ENCODE results near the gene WDR64.
A peak's percentile ranks its signal among the peaks of the same experiment; 100 is the strongest.

Gene WDR64

DNA sequence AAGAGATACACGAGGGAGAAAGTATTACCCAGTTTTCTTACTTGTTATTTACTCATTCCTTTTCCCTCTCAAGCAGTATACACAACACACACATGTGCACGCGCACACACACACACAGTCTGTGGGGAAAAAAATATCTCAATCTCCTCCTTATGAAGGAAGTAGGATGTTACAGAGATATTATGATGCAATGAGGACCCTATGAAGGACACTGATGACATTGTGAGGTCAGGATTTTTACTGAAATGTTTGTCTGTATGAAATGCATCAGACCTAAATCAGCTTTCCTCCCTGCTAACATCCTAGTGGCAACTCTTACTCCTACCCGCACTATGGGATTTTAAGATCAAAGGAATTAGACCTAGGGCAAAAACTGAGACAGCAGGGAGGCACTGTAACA is at the start of gene WDR64:
Gene WDR64 (plus strand): TSS at position 270 of the 400 bp plus-strand sequence. CDS start 204 bp downstream, outside the sequence.
- no peak within 1 kb of the TSS for H3K27ac ChIP-seq
- TF ChIP-seq, protein P1, sequence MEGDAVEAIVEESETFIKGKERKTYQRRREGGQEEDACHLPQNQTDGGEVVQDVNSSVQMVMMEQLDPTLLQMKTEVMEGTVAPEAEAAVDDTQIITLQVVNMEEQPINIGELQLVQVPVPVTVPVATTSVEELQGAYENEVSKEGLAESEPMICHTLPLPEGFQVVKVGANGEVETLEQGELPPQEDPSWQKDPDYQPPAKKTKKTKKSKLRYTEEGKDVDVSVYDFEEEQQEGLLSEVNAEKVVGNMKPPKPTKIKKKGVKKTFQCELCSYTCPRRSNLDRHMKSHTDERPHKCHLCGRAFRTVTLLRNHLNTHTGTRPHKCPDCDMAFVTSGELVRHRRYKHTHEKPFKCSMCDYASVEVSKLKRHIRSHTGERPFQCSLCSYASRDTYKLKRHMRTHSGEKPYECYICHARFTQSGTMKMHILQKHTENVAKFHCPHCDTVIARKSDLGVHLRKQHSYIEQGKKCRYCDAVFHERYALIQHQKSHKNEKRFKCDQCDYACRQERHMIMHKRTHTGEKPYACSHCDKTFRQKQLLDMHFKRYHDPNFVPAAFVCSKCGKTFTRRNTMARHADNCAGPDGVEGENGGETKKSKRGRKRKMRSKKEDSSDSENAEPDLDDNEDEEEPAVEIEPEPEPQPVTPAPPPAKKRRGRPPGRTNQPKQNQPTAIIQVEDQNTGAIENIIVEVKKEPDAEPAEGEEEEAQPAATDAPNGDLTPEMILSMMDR (conservative IDR thresholded peaks at IDR 0.05) = no peak
- no peak for TF ChIP-seq ZFX (IDR thresholded peaks at IDR 0.05)

DNA sequence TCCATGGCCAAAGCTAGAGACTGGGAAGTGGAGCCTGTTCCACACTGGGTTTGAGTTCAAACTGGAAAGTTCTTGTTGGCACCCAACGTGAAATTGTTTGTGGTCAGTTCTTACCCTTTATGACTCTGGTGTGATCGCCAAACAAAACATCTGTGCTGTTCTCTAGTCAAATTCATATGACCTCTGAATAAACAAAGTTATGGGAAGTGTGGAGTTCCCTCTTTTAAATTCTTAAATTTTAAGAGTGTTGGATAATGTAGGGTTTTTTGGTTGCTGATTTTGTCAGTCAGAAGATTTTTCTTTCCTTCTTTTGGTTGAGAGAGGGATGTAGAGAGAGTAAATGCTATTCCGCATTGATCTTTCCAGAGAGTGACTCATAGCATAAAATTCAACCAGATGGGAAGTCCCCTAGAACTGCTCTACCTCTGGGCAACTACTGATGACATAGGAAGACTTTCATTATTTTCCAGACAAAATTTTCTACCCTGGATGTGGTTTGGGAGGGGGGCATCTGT is 48.3 kb upstream of the WDR64 start:
- TF ChIP-seq, protein P1 (conservative IDR thresholded peaks at IDR 0.05) = no peak
- no peak for TF ChIP-seq ZFX (IDR thresholded peaks at IDR 0.05)
- no peak overlapping the region for H3K27ac ChIP-seq

DNA sequence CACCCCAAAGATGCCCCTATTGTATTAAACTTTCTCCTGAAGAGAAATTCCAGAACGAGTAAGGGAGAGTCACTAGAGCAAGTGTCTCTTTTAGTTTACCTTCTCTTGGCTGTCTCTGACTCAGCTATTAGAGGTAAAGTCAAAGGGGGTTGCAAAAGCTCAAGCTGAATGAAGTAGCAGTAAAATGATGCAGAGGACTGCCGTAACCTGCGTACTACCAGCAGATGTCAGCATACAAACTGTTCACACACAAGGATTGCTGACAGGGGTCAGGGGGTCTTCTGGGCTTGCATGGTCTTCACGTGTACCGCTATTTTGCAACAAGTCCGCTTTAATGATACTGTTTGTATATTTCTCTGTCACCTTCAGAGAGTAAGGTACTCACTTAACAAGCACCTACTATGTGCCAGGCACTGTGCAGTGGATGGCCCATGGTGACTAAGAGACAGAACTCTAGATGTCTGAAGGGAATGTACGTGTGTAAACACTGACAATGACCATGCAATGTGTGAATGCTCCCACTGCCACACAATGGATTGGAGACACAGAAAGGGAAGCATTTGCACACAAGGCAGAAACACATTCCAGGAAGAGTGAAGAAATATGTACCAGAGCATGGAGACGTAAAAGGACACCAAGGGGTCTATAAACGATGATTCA is 46.8 kb upstream of the WDR64 start:
- no peak overlapping the region for H3K27ac ChIP-seq

DNA sequence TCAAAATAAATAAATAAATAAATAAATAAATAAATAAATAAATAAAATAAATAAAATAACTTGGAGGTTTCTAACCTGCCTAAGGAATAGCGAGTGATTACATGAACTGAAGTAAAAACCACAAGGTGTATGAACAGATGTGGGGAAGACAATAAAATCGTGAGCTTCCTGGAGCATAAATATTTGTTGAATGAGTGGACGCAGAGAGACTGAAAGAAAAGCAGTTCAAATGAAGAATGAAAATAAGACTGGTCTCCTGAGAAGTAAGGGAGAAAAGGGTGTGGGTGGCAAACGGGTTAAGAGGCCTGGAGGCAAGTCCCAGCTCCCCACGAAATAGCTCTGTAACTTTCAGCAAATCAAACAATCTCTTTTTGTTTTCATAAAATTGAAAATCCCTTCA is 45.5 kb upstream of the WDR64 start:
- no peak for TF ChIP-seq ZFX (IDR thresholded peaks at IDR 0.05)
- no peak overlapping the region for H3K27ac ChIP-seq

More for the DNA sequence above, 46.8 kb upstream of the WDR64 start:
- TF ChIP-seq ZFX (IDR thresholded peaks at IDR 0.05) = no peak
- TF ChIP-seq, protein P1 (conservative IDR thresholded peaks at IDR 0.05) = peak; percentile 59

DNA sequence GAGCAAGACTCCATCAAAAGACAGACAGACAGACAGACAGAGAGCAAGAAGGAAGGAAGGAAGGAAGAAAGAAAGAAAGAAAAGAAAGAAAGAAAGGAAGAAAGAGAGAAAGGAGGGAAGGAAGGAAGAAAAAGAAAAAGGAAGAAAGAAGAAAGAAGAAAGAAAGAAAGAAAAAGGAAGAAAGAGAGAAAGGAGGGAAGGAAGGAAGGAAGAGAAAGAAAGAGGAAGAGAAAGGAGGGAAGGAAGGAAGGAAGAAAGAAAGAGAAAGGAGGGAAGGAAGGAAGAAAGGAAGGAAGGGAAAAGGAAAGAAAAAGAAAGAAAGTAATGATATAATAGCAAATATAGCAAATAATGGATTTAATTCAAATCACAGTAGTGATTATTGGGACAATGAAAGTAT is 44.6 kb upstream of the WDR64 start:
- H3K27ac ChIP-seq = no peak overlapping the region
- TF ChIP-seq, protein P1 (conservative IDR thresholded peaks at IDR 0.05) = no peak
- TF ChIP-seq ZFX (IDR thresholded peaks at IDR 0.05) = no peak

DNA sequence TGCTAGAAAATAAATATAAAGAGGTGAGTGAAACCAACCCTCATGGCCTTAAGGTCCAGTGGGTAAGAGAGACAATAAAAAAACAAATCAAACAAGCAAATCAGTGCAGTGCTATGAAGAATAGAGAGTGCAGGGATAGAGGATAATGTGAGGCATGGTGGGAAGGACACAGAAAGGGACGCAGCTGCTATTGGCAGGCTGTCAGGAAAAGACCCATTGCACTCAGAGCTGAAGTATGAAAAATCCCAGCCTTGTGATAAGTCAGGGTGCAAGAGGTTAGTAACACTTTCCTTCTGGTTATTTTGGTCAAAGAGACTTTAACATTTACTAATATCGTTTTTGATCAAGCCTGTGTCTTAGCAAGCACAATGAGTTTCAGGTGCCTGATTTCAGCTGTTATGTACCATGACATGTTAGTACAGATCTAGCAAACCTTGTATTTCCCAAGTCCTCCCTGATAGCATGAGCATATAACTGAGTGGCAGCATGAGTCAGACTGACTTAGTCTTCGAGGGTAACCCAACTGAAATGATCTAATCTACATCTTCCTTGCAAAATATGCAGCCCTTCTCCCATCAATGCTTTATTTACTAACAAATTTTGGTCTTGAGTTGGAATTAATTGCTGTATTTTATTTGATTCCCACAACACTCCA is 43.6 kb upstream of the WDR64 start:
- TF ChIP-seq, protein P1 (conservative IDR thresholded peaks at IDR 0.05) = no peak
- TF ChIP-seq ZFX (IDR thresholded peaks at IDR 0.05) = no peak
- H3K27ac ChIP-seq = no peak overlapping the region

DNA sequence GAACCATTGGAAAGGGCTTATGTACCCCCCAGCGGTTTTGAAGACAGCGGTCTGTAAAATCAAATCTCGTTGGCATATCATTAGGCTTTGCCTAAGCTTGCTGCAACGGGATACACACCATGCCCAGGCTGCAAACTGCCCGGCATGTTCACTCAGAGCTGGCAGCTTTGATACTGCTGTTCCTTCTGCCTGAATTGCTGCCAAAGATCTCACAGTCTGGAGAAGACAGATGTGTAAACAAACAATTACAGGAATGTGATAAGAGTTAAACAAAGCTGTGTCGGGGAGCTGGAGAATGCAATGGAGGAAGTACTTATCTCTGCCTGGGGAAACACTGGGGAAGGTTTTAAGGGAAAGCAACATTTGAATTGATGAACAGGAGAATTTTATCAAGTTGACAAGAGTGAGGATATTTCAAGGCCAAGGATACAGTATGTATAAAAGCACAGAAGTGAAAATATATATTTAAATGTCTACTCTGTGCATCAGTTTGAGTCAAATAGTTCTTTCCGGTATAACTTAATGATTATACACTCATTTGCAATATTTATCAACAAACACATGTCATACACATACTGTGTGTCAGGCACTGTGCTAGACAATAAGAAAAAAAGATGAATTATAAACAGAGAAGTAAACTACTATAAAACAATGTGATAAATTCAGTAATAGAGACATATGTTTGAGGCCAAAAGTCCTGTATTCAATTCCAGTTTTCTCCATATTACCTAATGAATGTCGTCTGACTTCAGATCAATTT is 41.8 kb upstream of the WDR64 start:
- TF ChIP-seq ZFX (IDR thresholded peaks at IDR 0.05) = no peak
- TF ChIP-seq, protein P1 (conservative IDR thresholded peaks at IDR 0.05) = no peak
- no peak overlapping the region for H3K27ac ChIP-seq

Measured in C4-2B (cell line).